ENCODE results near the gene MACIR.

MACIR gene

DNA sequence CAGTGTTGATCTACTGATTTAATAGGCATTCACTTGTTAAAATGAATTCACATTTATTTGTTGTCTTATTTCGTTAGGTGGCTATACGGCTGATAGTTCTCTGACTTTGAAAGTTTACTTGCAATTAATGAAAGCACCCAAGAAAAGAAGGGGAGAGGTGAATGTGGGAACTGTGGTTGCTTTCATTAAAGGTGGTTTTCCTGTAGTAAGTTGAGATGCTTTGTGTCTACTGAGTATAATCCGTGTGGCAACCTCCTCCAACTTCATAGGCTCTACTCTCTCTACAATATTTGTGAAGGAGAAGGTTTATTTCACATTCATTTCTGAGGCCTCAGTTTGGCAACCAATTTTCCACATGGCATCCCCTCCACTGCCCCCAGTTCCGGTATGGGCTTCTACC lies 12.8 kb upstream of the MACIR start:
- DNase-seq (ENCODE audit: low read depth), result no peak

DNA sequence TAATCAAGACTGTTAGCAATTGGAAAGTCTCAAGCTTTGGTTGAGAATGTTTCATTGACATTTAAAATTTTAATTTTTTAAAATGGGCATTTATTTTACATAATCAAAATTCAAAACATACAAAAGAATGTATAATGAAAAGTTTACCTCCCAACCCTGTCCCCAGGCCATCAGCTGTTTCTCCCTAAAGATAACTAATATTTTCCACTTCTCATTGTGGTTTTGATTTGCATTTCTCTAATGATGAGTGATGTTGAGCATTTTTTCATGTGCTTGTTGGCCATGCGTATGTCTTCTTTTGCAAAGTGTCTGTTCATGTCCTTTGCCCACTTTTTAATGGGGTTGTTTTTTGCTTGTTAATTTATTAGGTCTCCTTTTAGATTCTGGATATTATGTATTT lies 11.4 kb upstream of the MACIR start:
- DNase-seq (ENCODE audit: low read depth), result no peak

DNA sequence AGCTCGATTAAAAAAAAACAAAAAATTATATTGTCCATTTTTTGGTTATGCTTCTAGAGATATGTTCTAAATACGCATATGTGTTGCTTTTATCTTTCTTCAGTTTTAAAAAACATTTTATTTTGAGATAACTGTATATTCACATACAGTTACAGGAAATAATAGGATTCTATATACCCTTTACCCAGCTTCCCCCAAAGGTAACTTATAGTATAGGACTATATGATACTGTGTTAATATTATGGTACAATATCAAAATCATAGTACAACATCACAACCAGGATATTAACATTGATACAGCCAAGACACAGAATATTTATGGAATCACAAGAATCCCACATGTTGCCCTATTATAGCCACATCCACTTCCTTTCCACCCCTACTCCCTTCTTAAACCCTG lies 9.5 kb upstream of the MACIR start:
- DNase-seq (ENCODE audit: low read depth), result no peak

DNA sequence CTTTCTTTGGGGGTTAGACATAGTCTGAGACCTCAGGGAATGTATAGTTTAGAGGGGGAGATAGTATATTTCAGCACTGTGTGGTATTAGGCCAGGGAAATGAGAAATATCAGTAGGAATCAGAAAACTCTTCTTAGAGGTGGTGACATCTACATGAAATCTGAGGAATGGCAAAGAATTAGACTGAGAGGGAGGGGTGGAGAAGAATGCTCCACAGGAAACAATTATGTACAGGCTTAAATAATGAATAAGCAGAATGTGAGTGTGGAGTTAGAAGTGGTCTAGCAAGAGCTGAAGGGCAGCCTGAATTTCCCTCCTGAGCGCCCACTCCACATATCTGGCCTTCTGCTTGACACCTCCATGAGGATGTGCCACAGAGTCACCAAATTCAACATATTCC lies 3.6 kb upstream of the MACIR start:
- DNase-seq (ENCODE audit: low read depth), result no peak

DNA sequence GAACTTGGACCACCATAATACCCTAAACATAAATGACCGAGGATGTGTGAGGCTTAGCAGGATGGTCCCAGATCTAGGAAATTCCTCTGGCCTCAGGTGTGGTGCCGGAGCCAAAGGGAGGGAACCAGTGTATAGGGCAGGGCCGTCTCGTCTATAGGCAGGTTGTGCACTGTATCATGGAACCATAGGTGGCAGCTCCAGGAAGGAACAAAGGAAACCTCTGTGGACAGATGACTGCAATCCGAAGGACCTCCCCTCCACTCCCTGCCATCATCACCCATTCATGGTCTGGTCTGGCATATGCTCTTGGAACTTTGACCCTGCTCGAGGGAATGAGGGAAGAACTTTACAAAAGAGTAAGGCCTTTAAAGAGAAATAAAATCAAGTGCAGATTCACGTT lies 2.9 kb upstream of the MACIR start:
- DNase-seq (ENCODE audit: low read depth), result no peak

DNA sequence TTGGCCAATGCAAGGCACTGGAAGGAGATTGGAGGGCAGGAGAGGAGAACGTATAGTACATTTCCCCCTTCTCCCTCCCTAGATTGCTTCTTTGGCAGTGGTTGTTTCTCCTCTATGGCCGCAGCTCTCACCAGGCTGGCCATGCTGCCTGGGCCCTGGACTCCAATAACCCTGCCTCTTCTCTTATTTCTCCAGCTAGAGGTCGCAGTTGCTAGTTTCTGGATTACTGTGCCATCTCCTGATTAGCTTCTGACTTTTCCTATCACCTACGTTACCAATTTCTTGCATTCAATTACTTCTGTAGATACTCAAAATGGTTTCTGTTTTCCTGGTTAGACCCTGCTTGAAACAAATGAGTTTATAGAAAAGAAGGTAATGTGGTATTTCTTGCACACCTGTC lies 2.4 kb upstream of the MACIR start:
- no peak for DNase-seq (ENCODE audit: low read depth)

DNA sequence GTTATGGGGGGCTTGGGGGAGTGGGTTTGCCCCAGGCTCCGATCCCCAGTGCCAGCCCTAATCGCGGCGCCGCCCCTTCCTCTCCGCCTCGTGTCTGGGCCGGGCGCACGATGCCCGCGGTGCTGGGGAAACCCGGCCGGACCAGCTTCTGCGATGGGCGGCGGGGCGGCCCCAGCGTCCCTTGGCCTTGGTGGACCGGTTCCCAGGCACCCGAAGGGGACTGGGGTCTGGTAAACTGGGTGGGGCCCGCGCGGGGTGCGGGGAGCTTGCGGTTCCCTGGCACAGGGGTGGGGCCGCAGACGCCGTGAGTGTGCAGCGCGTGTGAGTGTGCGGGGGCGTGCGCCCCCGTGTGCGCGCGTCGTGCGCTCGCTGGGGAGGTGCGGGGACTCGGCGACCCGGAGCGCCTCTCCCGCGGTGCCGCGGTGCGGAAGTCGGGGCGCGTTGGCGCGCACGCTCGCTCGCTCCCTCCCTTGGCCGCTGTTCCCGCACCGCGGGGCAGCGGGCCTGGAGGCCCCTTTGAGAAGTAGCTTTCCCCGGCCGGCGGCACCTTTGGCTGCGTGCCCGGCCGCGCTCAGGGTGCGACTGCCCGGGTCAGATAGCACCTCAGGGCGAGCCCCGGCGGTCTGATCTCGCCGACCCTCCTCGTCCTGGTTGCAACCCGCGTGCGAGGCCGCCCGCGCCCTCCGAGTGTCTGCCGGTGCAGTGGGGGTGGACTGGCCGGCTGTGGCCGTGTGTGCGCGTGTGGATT lies 568 bp downstream of the MACIR start:
- peak; percentile 57 for DNase-seq (ENCODE audit: low read depth)

DNA sequence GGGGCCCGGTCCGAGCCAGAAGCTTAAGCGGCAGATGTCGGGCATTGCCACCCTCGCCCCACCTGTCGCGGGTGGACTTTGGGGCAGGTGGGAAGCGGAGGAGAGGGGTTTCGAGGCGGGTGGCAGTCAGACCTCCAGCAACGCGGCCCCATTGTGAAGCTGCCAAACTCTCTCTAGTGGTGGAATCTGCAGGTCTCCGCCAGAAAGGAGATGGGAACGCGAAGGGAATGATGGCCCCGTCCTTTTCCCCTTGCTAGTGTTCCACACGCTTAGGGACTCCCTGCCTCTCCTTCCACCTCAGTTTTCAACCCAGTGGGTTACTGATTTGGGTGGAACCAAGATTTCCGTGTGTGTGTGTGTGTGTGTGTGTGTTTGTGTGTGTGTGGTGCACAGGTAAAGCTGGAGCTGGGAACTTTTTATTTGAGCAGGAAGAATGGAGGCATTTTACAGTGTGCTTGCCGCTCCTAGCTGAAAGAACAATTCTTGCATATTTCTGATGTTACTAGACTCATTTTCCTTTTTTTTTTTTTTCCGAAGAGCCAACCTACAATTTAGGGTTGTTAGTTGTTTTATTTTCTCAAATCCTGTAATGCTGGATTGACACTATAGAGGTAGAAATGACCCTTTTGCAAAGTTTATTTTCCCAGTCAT lies 1.3 kb downstream of the MACIR start:
- no peak for DNase-seq (ENCODE audit: low read depth)

DNA sequence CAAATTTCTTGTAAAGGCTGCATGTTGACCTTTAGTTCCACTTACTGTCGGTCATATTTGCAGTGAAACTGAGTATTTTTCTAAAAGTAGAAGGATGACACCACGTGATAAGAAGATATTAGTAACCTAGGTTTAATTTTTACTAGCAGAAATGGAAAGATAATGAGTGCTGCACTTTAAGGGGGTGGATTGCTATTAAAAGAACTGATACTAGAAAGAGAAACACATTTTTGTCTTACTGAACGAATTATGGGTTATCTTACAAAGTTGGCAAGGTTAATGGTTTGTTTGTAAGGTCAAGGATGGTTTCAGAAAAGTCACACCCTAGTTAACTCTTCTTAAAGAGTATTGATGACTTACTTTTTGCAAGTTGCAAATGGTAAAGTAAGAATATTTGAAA lies 2.4 kb downstream of the MACIR start:
- no peak for DNase-seq (ENCODE audit: low read depth)

DNA sequence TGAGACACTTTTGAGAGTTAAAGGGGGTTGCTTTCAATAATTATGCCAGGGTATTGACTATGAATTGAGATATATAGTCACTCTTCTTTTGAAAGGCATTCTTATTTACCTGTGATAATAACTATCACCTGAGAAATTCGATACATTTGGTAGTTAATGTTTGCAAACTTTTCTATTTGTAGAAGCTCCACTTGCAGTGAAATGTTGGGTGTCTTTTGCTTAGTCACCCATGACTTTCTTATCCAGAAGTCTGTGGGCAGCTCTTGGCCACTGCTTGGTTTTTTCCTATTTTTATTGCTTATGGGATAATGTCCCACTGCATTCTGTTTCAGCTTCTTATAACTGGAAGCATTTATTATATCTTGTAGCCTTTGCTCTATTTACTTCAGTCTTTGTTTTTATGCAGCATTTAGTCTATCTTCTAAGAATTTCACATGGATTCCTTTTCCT lies 3.9 kb downstream of the MACIR start:
- no peak for DNase-seq (ENCODE audit: low read depth)

DNA sequence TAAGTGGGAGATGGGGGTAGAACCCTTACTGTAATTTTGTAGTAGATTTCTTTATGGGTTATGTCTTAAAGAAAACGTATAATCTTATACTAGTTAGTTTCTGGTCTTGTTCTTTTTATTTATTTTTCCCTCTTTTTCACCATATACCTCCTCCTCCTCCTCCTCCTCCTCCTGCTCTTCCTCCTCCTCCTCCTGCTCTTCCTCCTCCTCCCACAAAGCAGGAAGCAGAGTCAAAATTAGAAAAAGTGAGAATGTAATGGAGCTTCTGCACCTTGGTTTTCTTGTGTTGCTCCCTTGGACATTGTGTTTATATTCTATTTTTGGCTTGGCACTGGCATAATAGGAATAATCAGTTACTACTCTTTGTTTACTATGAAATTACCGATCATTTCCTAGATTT lies 4.5 kb downstream of the MACIR start:
- no peak for DNase-seq (ENCODE audit: low read depth)

DNA sequence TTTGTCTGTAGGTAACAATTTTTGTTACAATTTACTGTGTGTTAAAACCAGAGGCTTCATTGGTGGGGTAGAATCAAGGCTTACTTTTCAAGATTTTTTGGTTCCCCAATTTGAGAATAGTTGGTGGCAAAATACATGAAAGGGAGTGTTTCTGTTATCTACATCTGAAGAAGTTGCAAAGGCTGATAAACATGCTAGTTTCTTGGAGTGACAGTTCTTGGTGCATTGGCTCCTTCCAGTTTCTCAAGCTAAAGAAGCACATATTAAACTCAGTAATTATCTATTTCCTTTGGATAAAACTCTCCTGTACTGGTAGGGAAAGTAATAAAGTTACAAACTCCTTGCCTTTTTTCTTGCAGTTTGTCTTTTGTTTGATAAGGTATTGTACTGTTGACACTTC lies 5.9 kb downstream of the MACIR start:
- no peak for DNase-seq (ENCODE audit: low read depth)

DNA sequence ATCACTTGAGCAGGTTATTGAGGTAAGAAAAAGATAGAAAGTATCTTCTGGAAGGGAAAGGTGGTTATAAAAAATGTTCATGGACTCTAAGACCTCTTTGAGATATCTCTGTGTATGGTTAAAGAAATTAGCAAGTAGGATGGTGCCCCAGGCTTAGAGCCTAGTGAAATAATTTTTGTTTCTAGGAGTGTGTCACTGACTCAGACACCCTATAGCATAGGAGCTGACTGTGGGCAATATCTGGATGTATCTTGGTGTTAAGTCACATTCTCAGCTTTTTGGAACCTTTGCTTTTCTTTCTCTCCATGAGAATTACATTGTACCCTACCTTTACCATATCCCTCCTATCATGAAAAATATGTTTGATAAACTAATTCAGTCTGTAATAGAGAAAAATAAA lies 12.0 kb downstream of the MACIR start:
- no peak for DNase-seq (ENCODE audit: low read depth)

DNA sequence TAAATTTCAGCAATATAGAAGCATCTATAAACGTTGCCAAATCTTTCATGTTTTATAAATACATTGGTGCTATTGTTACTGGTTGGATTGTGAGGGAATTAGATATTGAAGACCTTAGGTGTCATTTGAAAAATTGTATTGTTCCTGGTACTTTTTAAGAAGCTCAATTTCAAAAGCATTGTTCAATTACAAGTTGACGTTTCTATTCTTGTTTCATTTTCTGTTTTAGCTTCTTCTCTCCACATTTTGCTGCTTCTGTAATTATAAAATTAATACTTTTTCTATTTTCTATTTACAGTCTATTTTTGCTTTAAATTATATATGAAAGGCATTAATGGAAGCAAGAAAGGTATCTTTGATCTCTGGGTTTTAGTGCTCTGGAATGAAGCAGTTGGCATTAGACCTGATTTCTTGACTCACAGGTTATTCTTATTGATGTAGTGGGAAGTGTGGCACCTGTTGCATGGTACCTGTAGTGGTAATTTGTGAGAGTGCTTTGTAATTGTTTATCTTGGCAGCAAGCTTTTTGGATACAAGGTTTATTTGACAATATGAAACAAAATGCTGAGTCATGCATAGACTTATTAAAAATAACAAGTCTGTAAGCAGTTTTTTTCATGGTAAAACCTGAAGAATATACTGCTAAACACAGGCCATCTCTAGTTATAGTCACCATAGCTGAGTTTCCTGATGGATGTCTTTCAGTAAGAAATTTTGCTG lies 13.2 kb downstream of the MACIR start:
- no peak for DNase-seq (ENCODE audit: low read depth)

DNA sequence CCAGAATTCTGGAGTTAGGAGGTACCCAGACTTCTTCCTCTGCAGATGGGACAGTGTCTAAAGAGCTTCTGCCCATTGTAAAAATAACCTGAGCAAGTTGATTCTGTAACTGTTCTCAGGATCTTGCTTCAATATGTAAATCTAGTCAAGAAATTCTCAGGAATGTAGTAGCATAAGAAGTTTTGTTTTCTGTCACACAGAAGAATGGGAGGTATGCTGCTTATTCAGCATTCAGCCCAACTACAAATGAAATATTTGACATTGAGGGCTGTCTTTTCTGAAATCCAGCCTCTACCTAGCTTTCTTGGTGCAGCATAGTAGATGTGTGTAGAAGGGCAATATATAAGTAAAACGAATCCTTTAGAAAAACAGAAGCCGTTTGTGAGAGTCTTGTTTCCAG lies 13.8 kb downstream of the MACIR start:
- no peak for DNase-seq (ENCODE audit: low read depth)

DNA sequence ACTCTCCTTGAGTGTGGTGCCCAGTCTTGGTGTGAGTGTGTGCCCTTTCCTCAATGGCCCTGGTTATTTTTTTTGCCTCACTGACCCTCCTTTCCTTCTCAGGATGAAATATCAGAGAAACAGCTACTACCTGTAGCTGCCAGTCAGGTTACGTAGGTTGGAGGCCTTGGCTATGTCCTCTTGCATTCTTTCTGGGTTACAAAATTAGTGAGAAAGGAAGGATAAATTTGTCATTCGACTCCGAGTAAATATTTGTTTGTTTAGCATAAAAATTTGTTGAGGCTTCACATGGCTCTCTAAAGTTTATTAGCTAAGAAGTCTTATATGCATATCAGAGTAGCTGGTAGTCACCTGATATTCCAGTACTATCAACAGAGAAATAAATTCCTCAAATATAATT lies 15.4 kb downstream of the MACIR start:
- DNase-seq (ENCODE audit: low read depth), result no peak

DNA sequence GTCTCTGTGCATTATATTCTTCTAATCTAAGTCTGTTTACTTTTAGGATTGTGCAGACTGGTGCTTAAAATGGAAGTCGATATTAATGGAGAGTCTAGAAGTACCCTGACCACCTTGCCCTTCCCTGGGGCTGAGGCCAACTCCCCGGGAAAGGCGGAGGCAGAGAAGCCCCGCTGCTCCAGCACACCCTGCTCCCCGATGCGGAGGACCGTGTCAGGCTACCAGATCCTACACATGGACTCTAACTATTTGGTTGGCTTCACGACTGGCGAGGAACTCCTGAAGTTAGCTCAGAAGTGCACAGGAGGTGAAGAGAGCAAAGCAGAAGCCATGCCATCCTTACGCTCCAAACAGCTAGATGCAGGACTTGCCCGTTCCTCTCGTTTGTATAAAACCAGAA lies 17.3 kb downstream of the MACIR start:
- no peak for DNase-seq (ENCODE audit: low read depth)

DNA sequence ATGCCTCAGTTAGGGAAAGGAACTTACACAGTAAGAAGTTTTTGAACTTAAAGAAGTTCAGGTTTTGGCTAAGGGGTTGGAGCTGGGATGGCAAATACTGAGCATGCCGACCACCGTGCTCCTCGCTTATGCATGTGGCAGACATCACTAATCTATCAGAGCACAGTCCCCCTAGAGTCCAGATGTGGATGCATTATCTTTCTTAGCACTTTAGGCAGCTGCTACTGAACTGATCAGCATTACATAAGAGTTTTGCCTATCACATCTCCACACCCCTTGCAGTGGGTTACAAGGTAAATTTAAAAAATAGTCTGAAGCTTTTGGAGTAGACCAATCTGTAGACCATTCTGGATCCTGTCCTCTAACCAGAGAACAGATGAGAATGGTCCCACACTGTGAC lies 22.4 kb downstream of the MACIR start:
- DNase-seq (ENCODE audit: low read depth), result no peak

DNA sequence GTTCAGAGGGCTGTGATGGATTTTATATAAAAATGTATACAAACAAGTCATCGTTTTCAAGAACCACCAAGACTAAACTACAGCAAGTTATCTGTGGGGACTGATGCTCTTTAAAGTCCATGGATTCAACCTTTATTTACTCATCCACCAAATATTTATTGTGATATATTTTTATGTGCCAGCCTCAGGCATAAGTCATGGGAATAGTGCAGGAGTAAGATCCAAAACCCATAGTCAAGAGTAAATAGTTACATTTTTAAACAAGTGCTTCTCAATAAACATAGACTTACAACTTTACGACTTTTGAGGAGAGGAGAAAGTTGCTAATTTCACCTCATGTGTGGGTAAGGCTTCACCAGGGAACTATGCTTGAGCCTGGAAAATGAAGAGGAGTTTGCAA lies 24.6 kb downstream of the MACIR start:
- DNase-seq (ENCODE audit: low read depth), result no peak

DNA sequence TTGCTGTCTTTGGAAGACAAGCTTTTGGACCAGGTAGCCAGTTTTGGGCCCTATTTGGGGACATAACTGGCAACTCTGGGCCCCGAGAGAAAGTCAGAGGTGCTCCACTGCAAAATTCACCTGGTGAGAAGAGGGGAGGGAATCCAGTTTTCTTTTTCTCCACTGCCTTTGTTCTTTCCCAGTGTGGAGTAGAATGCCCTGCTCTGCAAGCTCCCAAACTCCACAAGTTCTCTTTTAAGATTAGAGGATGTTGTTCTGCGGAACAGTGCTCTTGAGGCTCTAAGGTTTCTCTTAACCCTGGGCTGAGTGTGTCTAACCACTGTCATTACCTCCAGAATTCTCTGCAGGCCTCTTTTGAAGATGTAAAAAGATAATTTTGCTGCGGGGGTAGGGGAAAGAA lies 25.3 kb downstream of the MACIR start:
- no peak for DNase-seq (ENCODE audit: low read depth)

DNA sequence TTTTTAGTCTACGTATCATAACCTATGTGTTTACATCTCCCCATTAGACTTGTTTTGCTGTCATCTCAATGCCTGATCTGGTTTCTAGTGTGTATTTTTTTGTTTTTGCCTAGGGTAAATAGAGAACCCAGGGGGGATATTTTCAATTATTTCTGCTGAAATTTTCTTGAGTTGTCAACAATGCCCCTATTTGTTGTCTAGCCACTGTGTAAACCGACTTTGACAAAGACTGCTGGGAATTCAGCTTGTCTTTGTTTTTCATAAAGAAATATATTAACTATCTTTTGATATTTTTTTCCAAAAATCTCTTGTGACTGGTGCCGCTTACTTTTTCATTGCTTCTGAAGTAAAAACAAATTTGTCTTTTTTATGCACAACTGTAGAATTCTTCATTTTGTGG lies 28.1 kb downstream of the MACIR start:
- DNase-seq (ENCODE audit: low read depth), result no peak

DNA sequence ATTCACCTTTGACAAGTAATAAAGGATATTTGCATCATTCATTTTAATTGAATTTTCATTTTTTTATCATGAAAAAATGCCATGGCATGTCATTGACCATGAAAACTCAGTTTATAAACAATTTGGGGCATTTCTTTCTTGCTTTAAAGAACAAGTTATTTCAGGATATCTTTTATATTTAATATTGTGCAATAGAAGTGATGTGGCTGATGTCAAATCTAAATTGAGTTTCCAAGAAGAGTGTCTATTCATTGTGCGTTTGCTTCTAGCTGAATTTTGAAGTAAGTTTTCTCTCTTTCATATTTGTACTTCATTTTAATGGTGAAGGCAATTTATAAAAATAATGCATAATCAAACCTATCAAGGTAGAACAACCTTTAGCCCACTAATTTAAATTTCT lies 30.5 kb downstream of the MACIR start:
- DNase-seq (ENCODE audit: low read depth), result no peak

DNA sequence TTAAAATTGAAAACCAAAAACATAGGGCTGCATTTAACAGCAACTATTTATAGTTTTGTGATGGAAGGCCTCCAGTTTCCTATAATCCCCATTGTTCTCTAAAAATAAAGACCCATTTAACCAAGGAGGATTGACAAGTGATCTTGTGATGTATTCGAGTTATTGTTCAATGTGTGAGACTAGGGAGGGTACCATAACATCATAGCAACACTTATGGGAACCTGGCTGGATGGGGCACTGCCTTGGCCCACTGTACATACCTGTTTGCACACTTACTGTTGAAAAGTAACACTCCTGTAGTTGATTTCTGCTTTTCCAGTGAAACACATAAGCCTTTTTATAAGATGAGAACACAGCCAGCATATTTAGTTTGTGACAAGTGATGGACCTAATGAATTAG lies 32.3 kb downstream of the MACIR start:
- no peak for DNase-seq (ENCODE audit: low read depth)
